ENCODE results near the gene KCTD2. TPM values are rescaled to one million over a fixed set of nuclear protein-coding genes. Genes with fewer than 3 reads are reported as not detected.

The KCTD2 gene
- total and polyA plus RNA-seq, 9 of the 15 experiments (the other 6 are each of a cell fraction or from before 2014, with no cell fraction given) = 1.7 to 32.9 (median 15.8) TPM

- TF ChIP-seq SMAD4 (CRISPR knock-in tag; conservative IDR thresholded peaks at IDR 0.05) (0 out of 2 replicates have a peak, but pooled peaks have one; percentile 24), HEY1 (CRISPR knock-in tag; IDR thresholded peaks at IDR 0.05; ENCODE audit: borderline replicate concordance) (no peak), ZFP1 (CRISPR knock-in tag; IDR thresholded peaks at IDR 0.05) (no peak), ZBTB33 (CRISPR knock-in tag; IDR thresholded peaks at IDR 0.05) (no peak; the same call in 1 of the 2 replicates), ZNF764 (CRISPR knock-in tag; IDR thresholded peaks at IDR 0.05; ENCODE audit: low read depth) (no peak), RFX1 (IDR thresholded peaks at IDR 0.05) (peak; percentile 72), USF2 (CRISPR knock-in tag; IDR thresholded peaks at IDR 0.05) (peak; percentile 83), CHD7 (IDR thresholded peaks at IDR 0.05; ENCODE audit: low read depth, low read length) (no peak), ZNF444 (CRISPR knock-in tag; IDR thresholded peaks at IDR 0.05) (no peak; the same call in 1 of the 2 replicates), SPI1 (IDR thresholded peaks at IDR 0.05; ENCODE audit: borderline replicate concordance, low read depth, low read length) (no peak), ZNF584 (CRISPR knock-in tag; IDR thresholded peaks at IDR 0.05; ENCODE audit: low read depth) (no peak)
Measured at GRCh38 chr17:75033346-75034235, 13.4 kb upstream of the KCTD2 start (continued).
